Superior temporal gyrus (tissue), 1 donor: ENCODE results near the gene RARA.

ENCODE experiments used
- DNase-seq: peaks from one replicate; pipeline ENCODE4 v3.0.0-alpha.2; 2016; ENCODE audit errors: extremely low spot score

Gene RARA

DNA sequence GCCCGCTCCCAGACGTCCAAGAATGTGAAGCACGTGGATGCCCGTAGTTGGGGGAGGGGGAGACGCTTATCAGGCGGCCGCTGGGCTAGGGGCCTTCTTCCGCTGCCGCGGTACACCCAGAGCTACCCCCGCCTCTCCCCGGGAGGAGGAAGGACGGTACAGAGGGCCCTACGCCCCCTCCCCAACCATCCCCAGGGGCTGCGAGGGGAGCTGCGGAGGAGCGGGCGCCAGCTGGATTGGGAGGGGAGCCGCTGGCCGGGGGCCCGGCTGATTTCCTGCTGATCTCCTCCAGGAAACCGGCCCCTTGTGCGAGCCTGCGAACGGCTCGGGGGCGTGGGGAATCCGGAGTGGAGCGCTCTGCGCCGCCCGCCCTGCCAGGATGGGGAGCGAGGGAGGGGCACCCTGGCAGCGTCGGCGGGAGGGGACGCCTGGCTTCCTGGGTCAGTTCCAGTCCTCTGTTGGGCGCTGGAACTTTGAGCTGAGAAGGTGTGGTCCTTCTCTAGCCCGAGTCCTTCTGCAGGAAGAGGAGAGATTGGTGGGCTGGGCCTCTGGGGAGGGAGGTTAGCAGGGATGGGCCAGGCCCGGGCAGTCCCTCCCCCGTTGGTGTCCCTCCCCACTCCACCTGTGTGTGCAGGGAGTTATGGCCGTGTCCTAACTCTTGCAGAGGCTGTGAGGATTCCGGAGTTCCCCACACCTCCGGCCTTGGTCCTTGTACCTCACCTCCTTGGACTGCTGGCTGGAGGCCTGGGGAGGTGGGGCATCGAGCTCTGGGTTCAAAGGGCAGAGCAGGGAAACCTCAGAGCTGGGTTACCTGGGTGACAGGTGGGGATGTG, 36.4 kb downstream of the RARA start:
- DNase-seq, result no peak

DNA sequence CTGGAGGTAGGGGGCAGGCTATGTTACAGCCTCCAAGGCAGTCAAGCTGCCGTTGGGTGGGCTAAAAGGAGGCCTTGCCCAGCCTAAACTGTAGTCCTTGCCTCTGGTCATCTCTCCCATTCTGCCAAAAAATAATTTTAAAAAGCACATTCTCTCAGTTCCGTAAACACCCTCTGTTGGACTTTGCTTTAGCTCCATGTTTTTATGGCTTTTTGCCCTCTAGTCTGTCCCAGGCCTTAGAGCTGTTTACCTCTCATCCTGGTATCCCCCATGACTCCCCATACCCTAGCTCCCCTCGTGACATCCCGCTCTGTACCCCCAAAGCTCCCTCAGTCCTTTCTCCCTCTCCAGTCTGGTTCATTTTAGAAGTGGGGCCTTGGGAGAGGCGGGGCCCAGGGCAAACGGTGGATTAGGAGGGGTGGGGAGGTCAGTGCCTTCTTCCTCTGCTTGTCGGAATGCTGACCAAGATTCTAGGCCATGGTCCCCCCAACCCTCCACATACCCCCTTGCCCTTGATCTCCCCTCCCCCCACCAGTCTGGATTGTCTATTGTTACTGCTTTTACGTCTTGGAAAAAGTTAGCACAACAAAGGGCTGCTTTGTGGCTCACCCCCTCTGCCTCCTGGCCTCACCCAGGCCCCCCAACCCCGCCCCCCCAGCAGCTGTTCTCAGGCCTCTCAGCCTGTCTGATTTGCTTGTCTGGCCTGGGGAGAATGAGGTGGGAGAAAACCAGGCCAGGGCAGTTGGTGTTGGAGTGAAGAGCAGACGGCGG, 37.2 kb downstream of the RARA start:
- DNase-seq, result no peak

DNA sequence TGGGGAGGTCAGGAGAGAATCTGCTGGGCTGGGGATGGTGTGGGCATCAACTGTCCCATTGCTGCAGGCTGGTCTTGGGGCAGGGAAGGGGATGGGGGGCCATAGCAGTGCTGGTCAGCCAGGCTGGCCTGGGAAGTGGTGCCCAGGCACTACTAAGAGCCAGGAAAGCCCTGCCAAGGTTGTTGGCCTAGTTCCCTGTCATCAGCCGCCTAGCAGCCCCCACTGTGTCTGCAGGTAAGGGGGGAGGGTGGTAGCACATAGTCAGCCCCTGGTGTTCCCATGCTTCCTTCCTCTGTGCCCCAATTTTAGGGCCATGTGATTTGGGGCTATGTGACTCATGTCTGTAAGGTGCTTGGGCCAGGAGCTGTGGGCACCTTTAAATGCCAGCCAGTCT, 37.8 kb downstream of the RARA start:
- DNase-seq, result no peak

DNA sequence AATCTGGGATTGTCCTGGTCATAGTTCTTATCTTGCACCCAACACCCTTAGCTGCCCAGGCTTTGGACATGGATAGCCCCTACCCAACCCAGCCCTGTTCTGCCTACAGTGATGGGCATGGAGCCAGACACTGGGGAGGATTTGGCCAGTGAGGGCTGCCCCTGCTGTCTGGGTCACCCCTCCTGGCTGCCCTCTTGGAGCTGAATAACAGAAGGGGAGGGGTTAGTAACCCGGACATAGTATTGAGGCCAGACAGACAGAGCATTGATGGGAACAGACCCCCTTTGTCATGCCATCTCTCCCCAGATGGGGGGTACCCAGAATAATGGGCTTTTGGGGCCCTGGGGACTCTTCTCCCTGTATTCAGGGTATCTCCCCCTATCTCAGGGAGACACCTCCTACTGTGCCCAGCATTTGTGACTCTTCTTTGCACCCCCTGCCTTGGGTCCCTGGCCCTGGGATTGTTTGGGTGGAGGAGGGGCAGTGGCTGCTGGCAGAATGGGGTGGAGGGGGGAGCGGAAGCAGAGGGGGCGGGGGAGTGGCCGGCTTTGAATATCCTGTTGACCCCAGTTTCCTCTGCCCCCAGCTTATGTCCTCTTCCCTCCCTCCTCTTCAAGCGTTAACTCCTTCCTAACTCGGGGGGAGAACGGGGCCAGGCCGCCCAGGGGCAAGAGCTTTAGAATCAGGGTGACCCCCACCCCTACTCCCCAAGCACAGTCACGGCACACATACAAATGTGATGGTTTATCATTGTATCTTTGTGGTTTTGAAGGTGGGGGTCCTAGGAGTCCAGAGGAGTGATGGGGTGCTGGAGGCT, 38.5 kb downstream of the RARA start:
- DNase-seq, result no peak

DNA sequence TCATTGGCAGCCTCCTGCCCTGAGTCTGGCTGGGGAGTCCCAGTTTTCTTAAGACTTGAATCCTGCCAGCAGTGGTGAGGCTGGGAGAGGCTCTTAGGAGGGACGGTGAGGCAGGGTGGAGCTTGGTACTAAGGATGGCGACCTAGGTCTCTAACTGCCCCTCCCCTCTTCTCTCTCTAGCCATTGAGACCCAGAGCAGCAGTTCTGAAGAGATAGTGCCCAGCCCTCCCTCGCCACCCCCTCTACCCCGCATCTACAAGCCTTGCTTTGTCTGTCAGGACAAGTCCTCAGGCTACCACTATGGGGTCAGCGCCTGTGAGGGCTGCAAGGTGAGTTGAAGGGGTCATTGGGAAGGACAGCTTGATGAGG, 39.1 kb downstream of the RARA start:
- DNase-seq, result no peak

DNA sequence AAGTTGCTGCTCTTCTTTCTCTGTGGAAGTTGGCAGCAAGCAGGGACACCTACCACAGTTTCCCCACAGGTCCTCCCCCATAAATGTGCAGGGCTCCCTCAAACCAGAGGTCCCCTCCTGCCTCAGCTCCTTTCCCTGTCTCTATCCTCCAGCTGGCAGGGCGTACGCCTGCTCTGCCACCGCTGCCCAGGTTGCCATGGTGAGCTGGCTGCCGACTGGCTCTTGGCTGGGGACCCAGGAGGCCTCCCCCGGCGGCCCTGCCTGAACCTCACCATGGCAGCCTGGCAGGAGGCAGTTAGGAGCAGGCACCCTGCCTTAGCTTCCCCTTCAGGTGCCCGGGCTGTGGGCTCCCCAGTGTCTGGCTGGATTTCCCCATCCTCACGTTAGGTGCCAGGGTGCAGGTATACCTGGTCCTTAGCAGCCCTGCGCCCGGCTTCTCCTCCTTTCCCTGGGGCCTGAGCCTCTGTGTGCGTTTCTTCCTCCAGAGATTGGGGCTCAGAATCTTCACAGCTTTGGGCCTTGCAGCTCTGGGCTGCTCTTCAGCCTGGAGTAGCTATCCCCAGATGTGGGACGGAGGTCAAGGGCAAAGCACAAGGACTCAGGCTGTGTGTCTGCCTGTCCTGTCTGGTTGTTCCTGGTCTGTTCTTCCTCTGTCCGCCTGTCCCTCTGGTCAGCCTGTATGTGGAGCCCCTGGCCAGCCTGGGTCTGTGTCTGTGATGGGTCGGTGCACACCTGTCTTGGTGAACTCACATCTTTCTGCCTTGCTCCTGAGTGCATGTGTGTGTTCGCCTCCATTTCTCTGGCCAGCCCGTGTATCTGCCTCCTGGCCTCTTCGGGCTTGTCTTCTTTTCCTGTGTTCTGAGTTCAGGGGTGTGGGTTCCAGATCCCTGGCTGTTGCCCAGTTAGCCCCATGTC, 39.8 kb downstream of the RARA start:
- no peak for DNase-seq

DNA sequence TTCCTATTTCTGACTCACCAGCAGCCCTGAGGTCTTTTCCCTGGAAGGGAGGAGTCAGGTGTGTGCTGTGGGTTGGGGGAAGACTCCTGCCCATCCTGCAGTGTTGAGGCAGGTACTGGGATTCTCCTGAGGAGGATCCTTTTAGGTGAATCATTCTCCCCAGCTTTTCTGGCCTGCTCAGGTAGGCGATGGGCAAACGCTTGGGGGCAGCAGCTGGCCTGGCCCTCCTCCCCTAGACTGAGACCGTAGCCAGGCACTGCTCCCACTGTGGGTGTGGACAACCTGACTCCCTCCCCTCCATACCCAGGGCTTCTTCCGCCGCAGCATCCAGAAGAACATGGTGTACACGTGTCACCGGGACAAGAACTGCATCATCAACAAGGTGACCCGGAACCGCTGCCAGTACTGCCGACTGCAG, 40.5 kb downstream of the RARA start:
- DNase-seq, result no peak

DNA sequence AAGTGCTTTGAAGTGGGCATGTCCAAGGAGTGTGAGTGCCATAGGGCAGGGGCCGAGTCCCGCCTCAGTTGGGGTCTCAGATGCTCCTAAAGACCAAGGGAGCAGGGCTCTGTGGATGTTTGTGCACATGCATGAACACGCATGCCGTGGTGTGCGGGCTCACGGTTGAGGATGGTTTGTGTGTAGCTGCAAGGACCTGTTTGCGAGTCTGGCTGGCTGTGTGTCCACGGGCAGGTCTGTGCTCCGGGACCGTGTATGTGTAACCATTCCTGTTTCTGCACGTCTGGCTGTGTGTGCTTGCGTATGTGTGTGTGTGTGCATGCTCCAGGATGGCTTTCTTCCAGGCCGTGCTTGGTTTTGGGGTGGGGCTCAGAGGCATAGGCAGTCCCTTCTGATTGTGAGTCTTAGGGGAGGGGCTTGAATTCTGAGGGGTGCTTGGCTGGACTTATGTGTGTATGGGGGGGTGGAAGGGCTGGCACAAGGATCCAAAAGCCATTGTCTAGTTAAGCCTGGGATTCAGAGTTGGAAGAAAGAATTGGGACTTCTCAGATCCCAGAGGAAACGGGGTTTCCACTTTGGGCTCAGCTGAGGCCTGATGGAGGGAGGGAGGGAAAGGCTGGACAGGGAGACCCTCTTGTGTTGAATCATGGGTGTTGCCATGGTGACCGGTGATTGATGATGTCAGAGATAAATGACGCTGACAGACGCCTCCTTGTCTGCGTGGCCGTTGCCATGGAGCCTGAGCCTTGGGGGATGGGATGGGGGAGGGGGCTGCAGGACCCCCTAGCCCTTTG, 41.1 kb downstream of the RARA start:
- no peak for DNase-seq

DNA sequence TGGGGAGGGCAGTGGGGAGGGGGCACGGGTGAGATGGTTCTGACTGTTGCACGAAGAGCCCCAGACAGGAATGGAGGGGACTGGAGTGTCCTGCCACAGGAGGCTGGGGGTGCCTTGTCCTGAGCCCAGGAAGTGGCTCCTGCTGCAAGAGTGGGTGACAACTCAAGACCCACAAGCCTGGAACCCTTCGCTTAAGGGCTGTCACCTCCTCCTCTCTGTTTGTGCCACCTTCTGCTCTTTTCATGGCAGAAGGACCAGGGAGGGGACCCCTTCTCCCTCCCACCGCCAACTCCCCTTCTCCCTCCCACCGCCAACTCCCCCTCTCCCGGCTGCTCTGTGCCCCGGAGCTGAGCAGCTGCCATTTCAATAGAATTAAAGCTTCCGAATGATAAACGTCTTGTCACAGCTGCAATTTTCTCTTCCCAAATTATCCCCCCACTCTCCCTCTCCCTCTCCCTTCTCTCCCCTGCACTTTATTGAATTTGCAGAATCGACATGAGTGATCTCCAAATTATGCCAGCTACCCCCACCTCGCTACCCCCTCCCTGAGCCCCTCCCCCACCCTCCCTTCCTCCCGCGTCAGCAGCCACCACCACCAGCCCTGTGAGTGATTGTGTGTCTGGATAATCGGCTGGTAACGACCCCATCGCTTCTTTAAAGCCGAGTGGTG, 41.8 kb downstream of the RARA start:
- DNase-seq, result no peak

DNA sequence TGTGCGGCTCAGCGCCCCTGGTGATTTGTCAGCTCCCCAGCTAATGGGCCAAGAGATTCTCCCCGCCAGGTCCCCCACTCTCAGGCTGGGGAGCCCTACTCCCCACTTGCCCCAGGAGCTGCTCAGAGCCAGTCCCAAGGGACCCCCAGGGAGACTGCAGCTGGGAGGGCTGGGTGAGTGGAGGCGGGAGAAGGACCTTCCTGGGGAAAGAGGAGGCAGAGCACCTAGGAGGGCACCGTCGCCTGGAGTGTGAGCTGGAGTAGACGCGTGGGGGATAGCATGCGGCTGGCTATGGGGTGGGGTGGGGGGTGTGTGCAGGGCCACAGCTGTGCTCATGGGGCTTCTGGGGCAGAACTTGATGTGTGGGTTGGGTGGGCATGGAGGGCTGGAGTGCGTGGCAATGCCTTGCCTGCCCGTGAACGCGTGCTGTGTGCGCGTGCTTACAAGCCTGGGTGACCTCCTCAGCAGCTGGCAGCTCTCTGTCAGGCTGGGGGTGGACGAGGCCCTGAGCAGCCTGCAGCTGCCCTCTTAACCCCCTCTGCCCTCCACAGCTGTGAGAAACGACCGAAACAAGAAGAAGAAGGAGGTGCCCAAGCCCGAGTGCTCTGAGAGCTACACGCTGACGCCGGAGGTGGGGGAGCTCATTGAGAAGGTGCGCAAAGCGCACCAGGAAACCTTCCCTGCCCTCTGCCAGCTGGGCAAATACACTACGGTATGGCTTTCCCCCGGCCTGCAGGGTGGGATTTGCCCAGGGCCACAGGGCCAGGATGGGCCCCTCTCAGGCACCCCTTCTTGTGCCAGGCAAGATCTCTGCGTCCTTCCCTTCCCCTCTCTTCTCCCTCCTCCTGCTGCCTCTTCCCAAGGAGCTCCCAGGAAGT, 42.6 kb downstream of the RARA start:
- DNase-seq, result no peak

DNA sequence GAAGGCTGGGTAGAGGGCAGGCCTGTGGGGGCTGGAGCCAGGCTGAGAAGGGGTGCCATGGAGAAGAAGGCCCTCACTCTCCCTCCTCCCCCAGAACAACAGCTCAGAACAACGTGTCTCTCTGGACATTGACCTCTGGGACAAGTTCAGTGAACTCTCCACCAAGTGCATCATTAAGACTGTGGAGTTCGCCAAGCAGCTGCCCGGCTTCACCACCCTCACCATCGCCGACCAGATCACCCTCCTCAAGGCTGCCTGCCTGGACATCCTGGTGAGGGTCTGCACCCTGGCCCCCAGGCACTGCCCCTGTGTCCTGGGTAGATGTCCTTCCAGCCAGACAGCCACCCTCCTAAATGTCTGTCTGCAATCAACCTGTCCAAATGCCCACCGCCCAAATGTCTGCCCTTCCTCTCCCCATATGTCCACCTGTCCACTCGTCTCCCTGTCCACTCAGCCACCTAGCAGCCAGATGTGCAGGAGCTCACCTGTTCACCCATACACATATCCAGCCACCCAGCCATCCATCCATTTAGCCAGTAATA, 43.3 kb downstream of the RARA start:
- DNase-seq, result no peak

DNA sequence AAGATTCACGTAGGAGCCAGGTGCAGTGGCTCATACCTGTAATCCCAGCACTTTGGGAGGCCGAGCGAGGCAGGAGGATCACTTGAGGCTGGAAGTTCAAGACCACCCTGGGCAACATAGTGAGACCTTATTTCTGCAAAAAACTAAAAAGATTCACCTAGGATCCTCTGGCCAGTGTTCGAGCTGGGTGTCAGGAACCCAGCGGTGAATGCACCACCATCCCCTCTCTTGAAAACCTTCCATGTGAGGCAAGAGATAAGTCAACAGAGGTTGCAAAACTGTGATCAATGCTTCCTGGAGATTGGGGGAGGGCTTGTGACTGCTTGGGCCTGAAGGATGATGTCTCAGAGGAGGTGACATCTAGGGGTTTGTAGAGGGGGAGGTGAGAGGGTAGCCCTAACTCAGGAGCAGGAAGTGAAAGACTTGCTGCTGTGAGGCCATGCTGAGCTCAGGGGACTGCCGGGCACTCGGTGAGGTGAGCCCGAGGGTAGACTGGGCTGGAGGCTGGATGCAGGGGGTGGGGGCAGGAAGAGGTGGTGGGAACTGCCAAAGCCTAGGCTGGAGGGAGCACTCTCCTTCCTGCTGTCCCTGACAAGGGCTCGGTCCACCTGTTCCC, 43.9 kb downstream of the RARA start:
- DNase-seq, result no peak

DNA sequence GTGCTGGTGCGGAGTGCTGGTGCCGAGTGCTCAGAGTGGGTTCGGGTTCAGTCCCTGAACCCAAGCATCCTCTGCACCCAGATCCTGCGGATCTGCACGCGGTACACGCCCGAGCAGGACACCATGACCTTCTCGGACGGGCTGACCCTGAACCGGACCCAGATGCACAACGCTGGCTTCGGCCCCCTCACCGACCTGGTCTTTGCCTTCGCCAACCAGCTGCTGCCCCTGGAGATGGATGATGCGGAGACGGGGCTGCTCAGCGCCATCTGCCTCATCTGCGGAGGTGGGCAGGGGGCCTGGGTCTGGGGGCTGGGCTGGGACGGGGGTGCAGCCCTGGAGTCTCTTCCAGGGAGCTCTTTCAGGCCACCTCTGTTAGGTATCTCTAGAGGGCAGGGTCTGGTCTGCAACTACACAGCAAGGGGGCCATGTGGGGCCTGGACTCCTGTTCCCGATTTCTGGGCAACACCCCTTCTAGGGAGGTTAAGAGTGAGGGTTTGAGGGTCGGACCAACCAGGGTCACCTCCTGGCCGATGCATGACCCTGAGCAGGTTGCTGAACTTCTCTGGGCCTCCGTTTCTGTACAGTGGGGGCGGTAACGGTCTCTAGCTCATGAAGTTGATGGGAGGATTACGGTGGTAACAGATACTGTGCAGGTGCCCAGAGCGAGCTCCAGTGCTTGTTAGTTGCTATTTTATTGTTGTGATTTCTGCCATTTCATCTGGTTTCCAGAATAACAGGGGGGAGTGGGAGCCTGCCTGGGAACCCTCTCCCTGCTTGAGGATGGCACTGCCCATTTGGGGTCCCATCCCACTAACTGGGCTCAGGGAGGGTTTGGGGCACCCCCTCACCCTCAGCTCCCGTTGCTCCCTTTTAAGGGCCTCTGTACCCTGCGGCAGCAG, 45.5 kb downstream of the RARA start:
- no peak for DNase-seq

DNA sequence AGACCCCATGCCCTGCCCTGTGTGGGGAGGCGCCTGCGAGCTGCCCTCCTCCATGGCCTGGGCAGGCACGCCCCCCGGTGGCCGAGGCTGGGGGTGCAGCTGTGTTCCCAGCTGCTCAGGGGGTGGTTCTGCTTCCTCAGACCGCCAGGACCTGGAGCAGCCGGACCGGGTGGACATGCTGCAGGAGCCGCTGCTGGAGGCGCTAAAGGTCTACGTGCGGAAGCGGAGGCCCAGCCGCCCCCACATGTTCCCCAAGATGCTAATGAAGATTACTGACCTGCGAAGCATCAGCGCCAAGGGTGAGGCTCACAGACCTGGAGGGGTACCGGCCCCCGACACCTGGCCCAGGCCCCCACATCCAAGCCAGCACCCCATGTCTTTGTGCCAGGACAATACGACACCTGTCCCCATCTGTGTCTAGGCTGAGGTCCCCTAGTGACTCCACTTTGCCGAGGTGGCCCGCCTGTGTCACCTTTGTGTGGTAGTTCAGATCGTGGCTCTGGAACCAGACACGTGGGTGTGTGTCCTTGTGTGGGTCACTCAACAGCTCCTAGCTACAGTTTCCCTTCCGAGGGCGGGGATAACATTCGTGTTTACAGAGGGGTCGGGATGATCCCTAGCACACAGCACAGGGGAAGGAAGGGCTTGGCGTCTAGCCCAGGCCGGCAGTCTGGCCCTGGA, 46.3 kb downstream of the RARA start:
- no peak for DNase-seq

DNA sequence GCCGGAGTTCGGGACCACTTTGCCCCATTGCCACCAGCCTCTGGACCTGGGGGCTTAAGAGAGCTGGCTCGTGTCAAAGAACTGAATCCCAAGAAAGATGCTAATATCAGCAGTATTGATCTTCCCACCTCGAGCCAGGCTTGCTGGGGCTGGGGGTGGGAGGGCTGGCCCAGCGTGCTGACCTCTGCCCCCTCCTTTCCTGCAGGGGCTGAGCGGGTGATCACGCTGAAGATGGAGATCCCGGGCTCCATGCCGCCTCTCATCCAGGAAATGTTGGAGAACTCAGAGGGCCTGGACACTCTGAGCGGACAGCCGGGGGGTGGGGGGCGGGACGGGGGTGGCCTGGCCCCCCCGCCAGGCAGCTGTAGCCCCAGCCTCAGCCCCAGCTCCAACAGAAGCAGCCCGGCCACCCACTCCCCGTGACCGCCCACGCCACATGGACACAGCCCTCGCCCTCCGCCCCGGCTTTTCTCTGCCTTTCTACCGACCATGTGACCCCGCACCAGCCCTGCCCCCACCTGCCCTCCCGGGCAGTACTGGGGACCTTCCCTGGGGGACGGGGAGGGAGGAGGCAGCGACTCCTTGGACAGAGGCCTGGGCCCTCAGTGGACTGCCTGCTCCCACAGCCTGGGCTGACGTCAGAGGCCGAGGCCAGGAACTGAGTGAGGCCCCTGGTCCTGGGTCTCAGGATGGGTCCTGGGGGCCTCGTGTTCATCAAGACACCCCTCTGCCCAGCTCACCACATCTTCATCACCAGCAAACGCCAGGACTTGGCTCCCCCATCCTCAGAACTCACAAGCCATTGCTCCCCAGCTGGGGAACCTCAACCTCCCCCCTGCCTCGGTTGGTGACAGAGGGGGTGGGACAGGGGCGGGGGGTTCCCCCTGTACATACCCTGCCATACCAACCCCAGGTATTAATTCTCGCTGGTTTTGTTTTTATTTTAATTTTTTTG, 47.1 kb downstream of the RARA start:
- DNase-seq, result no peak
